Hepatocyte (in vitro differentiated cells): ENCODE measurements around the gene MED9. TPM values are rescaled to one million over a fixed set of nuclear protein-coding genes. Genes with fewer than 3 reads are reported as not detected.

ENCODE experiments used
- DNase-seq: peaks from one replicate; pipeline ENCODE4 v3.0.0-alpha.2; 2016; ENCODE audit warnings: low spot score
- H2AFZ ChIP-seq: fragments of 200-600 bp; sonication (generic); 2 replicates; pipeline ENCODE4 v1.6.0; 2016; ENCODE audit warnings: antibody characterized with exemption, mild to moderate bottlenecking
- H3K27ac ChIP-seq: fragments of 200-600 bp; sonication (generic); 2 replicates; pipeline ENCODE4 v1.5.1; 2016; ENCODE audit warnings: mild to moderate bottlenecking
- H3K27me3 ChIP-seq: fragments of 200-600 bp; sonication (generic); 2 replicates; pipeline ENCODE4 v1.6.1; 2016
- H3K36me3 ChIP-seq: fragments of 200-600 bp; sonication (generic); replicated peaks from 2 replicates; pipeline ENCODE4 v1.5.1; 2016; ENCODE audit warnings: low read depth; ENCODE audit not compliant: insufficient read depth
- H3K4me1 ChIP-seq: fragments of 200-600 bp; sonication (generic); 2 replicates; pipeline ENCODE4 v1.5.1; 2016; ENCODE audit warnings: mild to moderate bottlenecking, moderate library complexity; ENCODE audit not compliant: insufficient read depth
- H3K4me2 ChIP-seq: fragments of 200-600 bp; sonication (generic); 2 replicates; pipeline ENCODE4 v1.6.0; 2016
- H3K4me3 ChIP-seq: fragments of 200-600 bp; sonication (generic); 2 replicates; pipeline ENCODE4 v1.5.1; 2016; ENCODE audit warnings: mild to moderate bottlenecking
- H3K79me2 ChIP-seq: fragments of 200-600 bp; sonication (generic); 2 replicates; pipeline ENCODE4 v1.6.0; 2017; ENCODE audit warnings: mild to moderate bottlenecking
- H3K9me2 ChIP-seq: fragments of 200-600 bp; sonication (generic); replicated peaks from 2 replicates; pipeline ENCODE4 v1.6.0; 2017; ENCODE audit warnings: mild to moderate bottlenecking; ENCODE audit not compliant: insufficient read depth
- H3K9me3 ChIP-seq: fragments of 200-600 bp; sonication (generic); 2 replicates; pipeline ENCODE4 v1.5.1; 2016; ENCODE audit warnings: low read depth, mild to moderate bottlenecking
- H4K20me1 ChIP-seq: fragments of 200-600 bp; sonication (generic); 2 replicates; pipeline ENCODE4 v1.6.0; 2016; ENCODE audit warnings: mild to moderate bottlenecking; ENCODE audit not compliant: insufficient read depth, poor library complexity, severe bottlenecking
- CTCF ChIP-seq: fragments of 200-600 bp; sonication (generic); IDR thresholded peaks from 2 replicates; pipeline ENCODE4 v1.5.1; 2016; ENCODE audit warnings: antibody characterized with exemption, mild to moderate bottlenecking; ENCODE audit not compliant: poor library complexity
- EZH2 ChIP-seq: fragments of 200-600 bp; sonication (generic); IDR thresholded peaks from 2 replicates; pipeline ENCODE4 v1.6.1; 2016; ENCODE audit warnings: antibody characterized with exemption, mild to moderate bottlenecking, borderline replicate concordance
- EZH2phosphoT487 ChIP-seq: fragments of 200-600 bp; sonication (generic); IDR thresholded peaks from one replicate; pipeline ENCODE4 v1.6.1; 2018; ENCODE audit warnings: antibody characterized with exemption, mild to moderate bottlenecking, low read depth, moderate library complexity; ENCODE audit not compliant: unreplicated experiment, severe bottlenecking
- WGBS: methylation state at CpG from one replicate; pipeline ENCODE4 v1.1.6; 2016; ENCODE audit warnings: low lambda C conversion rate; ENCODE audit errors: missing lambda C conversion rate; 5-methylcytosine and 5-hydroxymethylcytosine counted together
- polyA plus RNA-seq: library from polyadenylated mRNA; unstranded; fragments of >200 nt; fragmentation: Nextera tagmentation; extraction: Ambion mirVana; gene quantifications from 2 replicates; pipeline ENCODE4 v1.2.1, GENCODE V29; 2016
- total RNA-seq: library from RNA; depleted of rRNA; stranded (reverse); fragments of >200 nt; gene quantifications from 2 replicates; pipeline ENCODE4 v1.2.3, GENCODE V29; 2014

The MED9 gene
- total and polyA plus RNA-seq, 2 experiments from 2014 or later = 17.1 to 17.3 TPM

GRCh38 chr17:17506181-17506741, 29.5 kb downstream of the MED9 start:
- Histone ChIP-seq H3K9me3 (no peaks in the 10 kb centered on the region), H3K4me2 (no peak overlapping the region), H3K4me1 (no peaks in the 10 kb centered on the region), H3K79me2 (no peaks in the 10 kb centered on the region), H3K27ac (no peak overlapping the region), H3K9me2 (no peaks in the 10 kb centered on the region), H4K20me1 (no peaks in the 10 kb centered on the region), H2AFZ (no peak overlapping the region), H3K27me3 (no peaks in the 10 kb centered on the region), H3K4me3 (no peak overlapping the region), H3K36me3 (no peaks in the 10 kb centered on the region)
- WGBS = 93% methylated on average over 20 of the region's 22 CpGs
- no peak for DNase-seq
- TF ChIP-seq CTCF (no peak), EZH2phosphoT487 (no peak), EZH2 (no peak)

- no peaks in the 10 kb centered on the region for H4K20me1 ChIP-seq
- no peak for TF ChIP-seq EZH2
- TF ChIP-seq EZH2phosphoT487 = no peak
- TF ChIP-seq CTCF = no peak
- H3K27me3 ChIP-seq = no peaks in the 10 kb centered on the region
- no peaks in the 10 kb centered on the region for H3K9me3 ChIP-seq
- no peaks in the 10 kb centered on the region for H3K9me2 ChIP-seq
- no peak overlapping the region for H3K4me3 ChIP-seq
- H3K36me3 ChIP-seq = no peaks in the 10 kb centered on the region
- no peak for DNase-seq
- no peaks in the 10 kb centered on the region for H3K4me1 ChIP-seq
- WGBS = 92% methylated on average over 15 of the region's 17 CpGs
- no peaks in the 10 kb centered on the region for H3K79me2 ChIP-seq
- no peak overlapping the region for H3K27ac ChIP-seq
- no peak overlapping the region for H3K4me2 ChIP-seq
- no peak overlapping the region for H2AFZ ChIP-seq
These were observed 30.2 kb downstream of the MED9 start for GRCh38 chr17:17506893-17507464.

DNA sequence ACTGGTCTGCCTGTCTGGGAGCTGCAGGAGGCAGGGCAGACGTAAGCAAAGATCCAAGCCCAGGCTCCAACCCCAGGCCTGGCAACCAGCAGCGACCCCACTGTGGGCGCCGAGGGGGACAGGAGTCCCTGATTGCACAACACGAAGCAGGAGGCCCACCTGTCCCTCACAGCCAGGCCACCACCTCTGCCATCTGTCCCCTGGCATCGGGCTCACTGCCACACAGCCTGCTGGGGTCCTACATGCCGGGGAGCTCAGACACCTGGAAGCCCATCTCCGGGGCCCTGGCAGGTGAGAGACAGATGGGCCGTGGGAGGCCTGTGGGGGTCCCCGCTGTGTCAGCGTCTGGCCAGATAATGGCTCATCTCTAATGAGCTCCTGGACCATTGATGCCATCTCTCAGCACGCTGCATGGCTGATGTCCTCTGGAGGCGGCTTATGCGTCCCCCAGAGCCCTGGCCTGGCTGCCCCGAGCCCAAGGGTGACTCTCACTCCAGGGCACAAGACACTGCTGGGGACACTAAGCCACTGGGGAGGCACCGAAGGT, 30.7 kb downstream of the MED9 start:
- no peak overlapping the region for H2AFZ ChIP-seq
- H3K9me3 ChIP-seq = no peaks in the 10 kb centered on the region
- WGBS = 95% methylated on average over 16 of the region's 16 CpGs
- no peak overlapping the region for H3K27ac ChIP-seq
- H3K36me3 ChIP-seq = no peaks in the 10 kb centered on the region
- H3K4me2 ChIP-seq = no peak overlapping the region
- H4K20me1 ChIP-seq = no peaks in the 10 kb centered on the region
- TF ChIP-seq EZH2 (no peak), CTCF (no peak), EZH2phosphoT487 (no peak)
- no peak for DNase-seq
- no peaks in the 10 kb centered on the region for H3K9me2 ChIP-seq
- no peaks in the 10 kb centered on the region for H3K4me1 ChIP-seq
- no peak overlapping the region for H3K4me3 ChIP-seq
- H3K79me2 ChIP-seq = no peaks in the 10 kb centered on the region
- no peaks in the 10 kb centered on the region for H3K27me3 ChIP-seq
